Muscle of leg (tissue), 11 donors: ENCODE data around the gene DUSP22. TPM values are rescaled to one million over a fixed set of nuclear protein-coding genes. Genes with fewer than 3 reads are reported as not detected.

Source experiments
- DNase-seq: peaks from one replicate; pipeline ENCODE4 v3.0.0; 2013
- H3K27ac ChIP-seq: one replicate; pipeline ENCODE4 v1.5.1; 2013; ENCODE audit warnings: mild to moderate bottlenecking, low read length, control low read depth
- H3K27me3 ChIP-seq: one replicate; pipeline ENCODE4 v1.6.1; 2013; ENCODE audit warnings: low read length; ENCODE audit not compliant: control insufficient read depth, insufficient read depth
- H3K36me3 ChIP-seq: one replicate; pipeline ENCODE4 v1.6.1; 2013; ENCODE audit warnings: low read length; ENCODE audit not compliant: control insufficient read depth, insufficient read depth
- H3K4me1 ChIP-seq: one replicate; pipeline ENCODE4 v1.6.1; 2013; ENCODE audit warnings: low read length; ENCODE audit not compliant: control insufficient read depth, insufficient read depth
- H3K4me3 ChIP-seq: one replicate; pipeline ENCODE4 v1.5.1; 2013; ENCODE audit warnings: low read length, control low read depth
- H3K9me3 ChIP-seq: replicated peaks from 2 replicates; pipeline ENCODE4 v1.6.1; 2013; ENCODE audit warnings: low read depth, low read length; ENCODE audit not compliant: control insufficient read depth
- WGBS: methylation state at CpG from one replicate; pipeline ENCODE4 v1.1.5; 2013; ENCODE audit warnings: missing lambda C conversion rate; ENCODE audit not compliant: insufficient coverage; 5-methylcytosine and 5-hydroxymethylcytosine counted together
- polyA plus RNA-seq, 8 donors: library from polyadenylated mRNA; unstranded; fragments of 120-200 nt; gene quantifications; one replicate each; pipeline versions ENCODE4 v1.2.1 to v1.2.3, GENCODE V29; 2013; ENCODE audit warnings: inconsistent platforms in 1 of 8, low replicate concordance in 1 of 8; ENCODE audit not compliant: insufficient read length in 8 of 8, insufficient read depth in 1 of 8
- total RNA-seq: library from RNA; stranded (reverse); fragments of 120-200 nt; gene quantifications from one replicate; pipeline ENCODE4 v1.2.4, GENCODE V29; 2013

The DUSP22 gene
- total and polyA plus RNA-seq, 9 donors: 20.7 to 35.5 (median 28.9) TPM

GRCh38 chr6:350371-350770, 58.1 kb downstream of the DUSP22 start:
- peaks cover 29% of the 10 kb centered on the region for H3K9me3 ChIP-seq
- 93% methylated on average over 4 of the region's 9 CpGs for WGBS
- peaks cover 24% of the 10 kb centered on the region for H3K36me3 ChIP-seq
- H3K27me3 ChIP-seq: no peaks in the 10 kb centered on the region
- peaks cover 31% of the 10 kb centered on the region for H3K4me1 ChIP-seq
- H3K27ac ChIP-seq: no peak overlapping the region
- no peak for DNase-seq
- no peak overlapping the region for H3K4me3 ChIP-seq

- H3K27me3 ChIP-seq: no peaks in the 10 kb centered on the region
- no peak overlapping the region for H3K27ac ChIP-seq
- WGBS: 83% methylated on average over 31 of the region's 31 CpGs
- H3K9me3 ChIP-seq: peaks cover 34% of the 10 kb centered on the region
- no peak for DNase-seq
- H3K4me1 ChIP-seq: peaks cover 32% of the 10 kb centered on the region
- peaks cover 24% of the 10 kb centered on the region for H3K36me3 ChIP-seq
- H3K4me3 ChIP-seq: no peak overlapping the region
These were observed 59.0 kb downstream of the DUSP22 start for GRCh38 chr6:351011-351866.

- Histone ChIP-seq H3K9me3 (peaks cover 36% of the 10 kb centered on the region), H3K4me3 (no peak overlapping the region), H3K36me3 (peaks cover 20% of the 10 kb centered on the region), H3K27ac (no peak overlapping the region), H3K4me1 (peaks cover 32% of the 10 kb centered on the region), H3K27me3 (no peaks in the 10 kb centered on the region)
- whole genome bisulfite sequencing: 77% methylated on average over 4 of the region's 4 CpGs
- DNase-seq: no peak
These were observed 59.6 kb downstream of the DUSP22 start for GRCh38 chr6:351867-352289.

GRCh38 chr6:352474-352873, 60.2 kb downstream of the DUSP22 start:
- H3K36me3 ChIP-seq: peaks cover 20% of the 10 kb centered on the region
- H3K4me1 ChIP-seq: peaks cover 32% of the 10 kb centered on the region
- no peaks in the 10 kb centered on the region for H3K27me3 ChIP-seq
- 86% methylated on average over 5 of the region's 5 CpGs for WGBS
- no peak overlapping the region for H3K27ac ChIP-seq
- H3K9me3 ChIP-seq: peaks cover 39% of the 10 kb centered on the region
- no peak overlapping the region for H3K4me3 ChIP-seq
- no peak for DNase-seq

GRCh38 chr6:352896-353470, 60.7 kb downstream of the DUSP22 start:
- WGBS: 83% methylated on average over 11 of the region's 11 CpGs

GRCh38 chr6:353642-354614, 61.6 kb downstream of the DUSP22 start:
- Histone ChIP-seq H3K9me3 (peaks cover 43% of the 10 kb centered on the region), H3K4me3 (no peak overlapping the region), H3K27me3 (no peaks in the 10 kb centered on the region), H3K4me1 (peaks cover 32% of the 10 kb centered on the region), H3K36me3 (peaks cover 13% of the 10 kb centered on the region), H3K27ac (no peak overlapping the region)
- WGBS: 76% methylated on average over 18 of the region's 18 CpGs
- no peak for DNase-seq

More at GRCh38 chr6:352896-353470, 60.7 kb downstream of the DUSP22 start:
- Histone ChIP-seq H3K27me3 (no peaks in the 10 kb centered on the region), H3K27ac (no peak overlapping the region), H3K36me3 (peaks cover 20% of the 10 kb centered on the region), H3K4me1 (peaks cover 32% of the 10 kb centered on the region), H3K4me3 (no peak overlapping the region), H3K9me3 (peaks cover 43% of the 10 kb centered on the region)
- DNase-seq: no peak

- H3K27ac ChIP-seq: no peak overlapping the region
- H3K36me3 ChIP-seq: peaks cover 4% of the 10 kb centered on the region
- H3K27me3 ChIP-seq: no peaks in the 10 kb centered on the region
- DNase-seq: no peak
- 77% methylated on average over 15 of the region's 15 CpGs for WGBS
- H3K9me3 ChIP-seq: peaks cover 36% of the 10 kb centered on the region
- no peak overlapping the region for H3K4me3 ChIP-seq
- H3K4me1 ChIP-seq: peaks cover 32% of the 10 kb centered on the region
These were observed 62.5 kb downstream of the DUSP22 start for GRCh38 chr6:354631-355280.

- peak; percentile 49 for DNase-seq
- 65% methylated on average over 8 of the region's 9 CpGs for WGBS
- Histone ChIP-seq H3K4me1 (peaks cover 32% of the 10 kb centered on the region), H3K27me3 (no peaks in the 10 kb centered on the region), H3K36me3 (peaks cover 3% of the 10 kb centered on the region), H3K9me3 (peaks cover 35% of the 10 kb centered on the region), H3K4me3 (no peak overlapping the region), H3K27ac (no peak overlapping the region)
These were observed 63.3 kb downstream of the DUSP22 start for GRCh38 chr6:355373-356208.

- Histone ChIP-seq H3K4me3 (no peak overlapping the region), H3K36me3 (no peaks in the 10 kb centered on the region), H3K27me3 (no peaks in the 10 kb centered on the region), H3K4me1 (peaks cover 38% of the 10 kb centered on the region), H3K27ac (no peak overlapping the region), H3K9me3 (peaks cover 37% of the 10 kb centered on the region)
- 74% methylated on average over 11 of the region's 11 CpGs for WGBS
- no peak for DNase-seq
These were observed 64.6 kb downstream of the DUSP22 start for GRCh38 chr6:356828-357251.
